Ovary (tissue), 3 donors: ENCODE measurements around the gene ZMYM2.

Source experiments
- EP300 ChIP-seq: sonication (generic); formaldehyde crosslinking; IDR thresholded peaks from one replicate; pipeline ENCODE4 v1.6.1; 2017; ENCODE audit warnings: antibody characterized with exemption
- POLR2A ChIP-seq: fragments of 450-650 bp; IDR thresholded peaks from one replicate; pipeline ENCODE4 v1.6.1; 2017; ENCODE audit warnings: antibody characterized with exemption, mild to moderate bottlenecking, moderate library complexity
- TF ChIP-seq, protein P1 (sequence below), 3 donors: fragments of 450-650 bp in 2 of 3; fragments of 200-600 bp in 1 of 3; IDR thresholded peaks; one replicate each; pipeline versions ENCODE4 v1.5.1 to v1.8.0; 2016 to 2022; ENCODE audit warnings: antibody characterized with exemption in 3 of 3, mild to moderate bottlenecking in 1 of 3
- donor health status: DM: no; HTN: no; CAD: no.

DNA sequence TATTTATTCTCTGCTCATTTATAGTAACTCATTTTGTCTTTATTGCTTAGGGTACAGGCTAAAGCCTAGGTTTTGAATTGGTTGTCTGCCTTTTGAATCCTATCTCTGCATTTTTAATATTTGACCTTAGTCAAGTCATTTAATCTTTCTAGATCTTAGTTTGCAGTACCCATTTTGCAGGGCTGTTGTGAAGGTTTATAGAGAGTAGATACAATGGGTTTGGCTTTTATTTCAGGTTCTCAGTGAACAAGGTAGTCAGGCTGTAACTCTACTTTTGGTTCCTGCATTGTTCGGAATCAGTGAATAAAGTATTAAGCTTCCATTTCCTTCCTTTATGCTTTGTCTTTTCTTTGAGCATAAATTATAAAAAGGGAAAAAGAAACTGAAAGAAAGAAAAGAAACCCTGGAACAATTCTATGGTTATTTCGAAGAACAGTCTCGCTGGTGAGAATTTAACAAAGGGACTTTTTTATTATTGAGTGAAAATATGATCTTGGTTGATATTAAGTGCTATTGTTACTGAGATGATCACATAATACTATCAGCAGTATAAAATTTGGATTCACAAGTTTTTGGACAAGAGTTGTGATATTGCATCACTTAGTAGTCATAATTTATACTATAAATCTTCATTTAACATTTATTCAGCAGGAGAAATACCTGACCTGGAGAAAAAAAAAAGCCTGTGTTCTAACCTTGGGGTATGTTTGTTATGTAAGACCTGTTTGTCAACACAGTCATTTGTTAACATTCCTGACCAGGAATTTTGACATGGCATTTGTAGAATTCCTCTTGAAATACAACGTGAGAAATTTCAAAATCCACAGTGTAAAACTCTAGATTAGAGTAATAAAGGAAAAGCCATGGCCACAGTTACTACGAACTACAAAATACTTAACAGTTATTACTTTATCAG is 91.3 kb downstream of the ZMYM2 start:
- TF ChIP-seq, protein P1, sequence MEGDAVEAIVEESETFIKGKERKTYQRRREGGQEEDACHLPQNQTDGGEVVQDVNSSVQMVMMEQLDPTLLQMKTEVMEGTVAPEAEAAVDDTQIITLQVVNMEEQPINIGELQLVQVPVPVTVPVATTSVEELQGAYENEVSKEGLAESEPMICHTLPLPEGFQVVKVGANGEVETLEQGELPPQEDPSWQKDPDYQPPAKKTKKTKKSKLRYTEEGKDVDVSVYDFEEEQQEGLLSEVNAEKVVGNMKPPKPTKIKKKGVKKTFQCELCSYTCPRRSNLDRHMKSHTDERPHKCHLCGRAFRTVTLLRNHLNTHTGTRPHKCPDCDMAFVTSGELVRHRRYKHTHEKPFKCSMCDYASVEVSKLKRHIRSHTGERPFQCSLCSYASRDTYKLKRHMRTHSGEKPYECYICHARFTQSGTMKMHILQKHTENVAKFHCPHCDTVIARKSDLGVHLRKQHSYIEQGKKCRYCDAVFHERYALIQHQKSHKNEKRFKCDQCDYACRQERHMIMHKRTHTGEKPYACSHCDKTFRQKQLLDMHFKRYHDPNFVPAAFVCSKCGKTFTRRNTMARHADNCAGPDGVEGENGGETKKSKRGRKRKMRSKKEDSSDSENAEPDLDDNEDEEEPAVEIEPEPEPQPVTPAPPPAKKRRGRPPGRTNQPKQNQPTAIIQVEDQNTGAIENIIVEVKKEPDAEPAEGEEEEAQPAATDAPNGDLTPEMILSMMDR (IDR thresholded peaks at IDR 0.05) = no peak
- TF ChIP-seq EP300 (no peak), POLR2A (no peak)
